Measurements from ENCODE around the gene GAL3ST2. TPM values are rescaled to one million over a fixed set of nuclear protein-coding genes. Genes with fewer than 3 reads are reported as not detected.
"Not testable (repeated sequence)": the region's sequence is repeated elsewhere in the genome, so short reads cannot be mapped to it uniquely, and the experiment has no call there.

Gene GAL3ST2
- total RNA-seq, 1 donor from 2014 or later = not detected

- DNase-seq (ENCODE audit: low read depth) (no peak), FAIRE-seq (no peak)
- H3K4me2 ChIP-seq (ENCODE audit: low read length) = no peak overlapping the region
- Mint-ChIP-seq H3K27ac (ENCODE audit: unreplicated experiment) (no peak overlapping the region), H3K9me3 (ENCODE audit: unreplicated experiment) (peaks cover 2% of the 10 kb centered on the region), H3K4me3 (ENCODE audit: unreplicated experiment) (no peak overlapping the region), H3K4me1 (ENCODE audit: low read depth, unreplicated experiment) (no peaks in the 10 kb centered on the region), H3K36me3 (ENCODE audit: low read depth, unreplicated experiment) (peaks cover 3% of the 10 kb centered on the region), H3K27me3 (ENCODE audit: low read depth, unreplicated experiment) (no peaks in the 10 kb centered on the region)
- TF ChIP-seq CTCF (IDR thresholded peaks at IDR 0.05; ENCODE audit: insufficient read depth, low read depth, low read length) (no peak), EZH2 (IDR thresholded peaks at IDR 0.05; ENCODE audit: insufficient read depth, low read length) (no peak)
- no peak overlapping the region for H2AFZ ChIP-seq (ENCODE audit: low read depth, low read length)
- peaks cover 2% of the 10 kb centered on the region for H3K9me3 ChIP-seq (ENCODE audit: insufficient read depth, low read depth, low read length)
- no peaks in the 10 kb centered on the region for H4K20me1 ChIP-seq (ENCODE audit: insufficient read depth, low read length)
- no peak overlapping the region for H3K9ac ChIP-seq (ENCODE audit: low read length)
- no peaks in the 10 kb centered on the region for H3K79me2 ChIP-seq (ENCODE audit: insufficient read depth, low read length)
- H3K4me1 ChIP-seq (ENCODE audit: insufficient read depth, low read length) = peaks cover 4% of the 10 kb centered on the region
- H3K36me3 ChIP-seq (ENCODE audit: insufficient read depth, low read length) = no peaks in the 10 kb centered on the region
- no peak overlapping the region for H3K27ac ChIP-seq (ENCODE audit: low read depth, low read length)
- no peaks in the 10 kb centered on the region for H3K27me3 ChIP-seq (ENCODE audit: insufficient read depth, low read length)
- no peak overlapping the region for H3K4me3 ChIP-seq (ENCODE audit: insufficient read depth, low read depth, low read length)
Observed at GRCh38 chr2:241780939-241781569, 4.4 kb downstream of the GAL3ST2 start.

GRCh38 chr2:241782053-241782452 lies 5.4 kb downstream of the GAL3ST2 start:
- not testable (repeated sequence) for H4K20me1 ChIP-seq (ENCODE audit: insufficient read depth, low read length); H3K4me1 Mint-ChIP-seq (ENCODE audit: low read depth, unreplicated experiment); H3K4me2 ChIP-seq (ENCODE audit: low read length); H3K27ac Mint-ChIP-seq (ENCODE audit: unreplicated experiment); H3K9me3 ChIP-seq (ENCODE audit: insufficient read depth, low read depth, low read length); H2AFZ ChIP-seq (ENCODE audit: low read depth, low read length); H3K27me3 Mint-ChIP-seq (ENCODE audit: low read depth, unreplicated experiment); H3K9me3 Mint-ChIP-seq (ENCODE audit: unreplicated experiment); H3K27me3 ChIP-seq (ENCODE audit: insufficient read depth, low read length); H3K9ac ChIP-seq (ENCODE audit: low read length); DNase-seq (ENCODE audit: low read depth); H3K27ac ChIP-seq (ENCODE audit: low read depth, low read length); H3K36me3 ChIP-seq (ENCODE audit: insufficient read depth, low read length); H3K79me2 ChIP-seq (ENCODE audit: insufficient read depth, low read length); H3K4me3 Mint-ChIP-seq (ENCODE audit: unreplicated experiment); H3K4me3 ChIP-seq (ENCODE audit: insufficient read depth, low read depth, low read length); H3K4me1 ChIP-seq (ENCODE audit: insufficient read depth, low read length); H3K36me3 Mint-ChIP-seq (ENCODE audit: low read depth, unreplicated experiment); FAIRE-seq

GRCh38 chr2:241788135-241788534 lies 11.5 kb downstream of the GAL3ST2 start:
- Histone ChIP-seq H3K4me3 (ENCODE audit: insufficient read depth, low read depth, low read length) (no peak overlapping the region), H3K4me1 (ENCODE audit: insufficient read depth, low read length) (no peaks in the 10 kb centered on the region), H4K20me1 (ENCODE audit: insufficient read depth, low read length) (no peaks in the 10 kb centered on the region), H3K9ac (ENCODE audit: low read length) (no peak overlapping the region), H2AFZ (ENCODE audit: low read depth, low read length) (no peak overlapping the region), H3K4me2 (ENCODE audit: low read length) (no peak overlapping the region), H3K27me3 (ENCODE audit: insufficient read depth, low read length) (no peaks in the 10 kb centered on the region), H3K27ac (ENCODE audit: low read depth, low read length) (no peak overlapping the region), H3K79me2 (ENCODE audit: insufficient read depth, low read length) (no peaks in the 10 kb centered on the region), H3K9me3 (ENCODE audit: insufficient read depth, low read depth, low read length) (no peaks in the 10 kb centered on the region), H3K36me3 (ENCODE audit: insufficient read depth, low read length) (no peaks in the 10 kb centered on the region)
- no peak overlapping the region for H3K4me3 Mint-ChIP-seq (ENCODE audit: unreplicated experiment)
- H3K27me3 Mint-ChIP-seq (ENCODE audit: low read depth, unreplicated experiment) = no peaks in the 10 kb centered on the region
- FAIRE-seq (no peak), DNase-seq (ENCODE audit: low read depth) (no peak)
- H3K4me1 Mint-ChIP-seq (ENCODE audit: low read depth, unreplicated experiment) = no peaks in the 10 kb centered on the region
- no peak overlapping the region for H3K27ac Mint-ChIP-seq (ENCODE audit: unreplicated experiment)
- TF ChIP-seq EZH2 (IDR thresholded peaks at IDR 0.05; ENCODE audit: insufficient read depth, low read length) (no peak), CTCF (IDR thresholded peaks at IDR 0.05; ENCODE audit: insufficient read depth, low read depth, low read length) (no peak)
- peaks cover 19% of the 10 kb centered on the region for H3K9me3 Mint-ChIP-seq (ENCODE audit: unreplicated experiment)
- no peaks in the 10 kb centered on the region for H3K36me3 Mint-ChIP-seq (ENCODE audit: low read depth, unreplicated experiment)
